Tibial nerve (tissue), 4 donors: Measurements from ENCODE around the gene CCR8.

Source experiments
- CTCF ChIP-seq, 5 experiments: fragments of 200-600 bp in 3 of 5; fragments of 450-650 bp in 2 of 5; sonication (generic) in 3 of 5; IDR thresholded peaks; one replicate each; pipeline ENCODE4 v1.5.1; 2016 to 2019; ENCODE audit warnings: antibody characterized with exemption in 5 of 5, mild to moderate bottlenecking in 3 of 5, moderate library complexity in 2 of 5
- EP300 ChIP-seq, 2 donors: sonication (generic); formaldehyde crosslinking; IDR thresholded peaks; one replicate each; pipeline ENCODE4 v1.6.1; 2017; ENCODE audit warnings: antibody characterized with exemption in 2 of 2, mild to moderate bottlenecking in 1 of 2
- POLR2A ChIP-seq, 2 donors: fragments of 450-650 bp; IDR thresholded peaks; one replicate each; pipeline ENCODE4 v1.6.1; 2017; ENCODE audit warnings: antibody characterized with exemption in 2 of 2, mild to moderate bottlenecking in 2 of 2, moderate library complexity in 2 of 2

GRCh38 chr3:39322936-39323335 is 6.6 kb upstream of the CCR8 start:
- TF ChIP-seq CTCF (IDR thresholded peaks at IDR 0.05) (no peak), POLR2A (IDR thresholded peaks at IDR 0.05) (no peak), EP300 (IDR thresholded peaks at IDR 0.05) (no peak)
